ENCODE data around the gene DOK4. TPM values are rescaled to one million over a fixed set of nuclear protein-coding genes. Genes with fewer than 3 reads are reported as not detected.

Gene DOK4
- total RNA-seq, 4 donors from 2014 or later, result 22.8 to 33.1 (median 29.1) TPM

DNA sequence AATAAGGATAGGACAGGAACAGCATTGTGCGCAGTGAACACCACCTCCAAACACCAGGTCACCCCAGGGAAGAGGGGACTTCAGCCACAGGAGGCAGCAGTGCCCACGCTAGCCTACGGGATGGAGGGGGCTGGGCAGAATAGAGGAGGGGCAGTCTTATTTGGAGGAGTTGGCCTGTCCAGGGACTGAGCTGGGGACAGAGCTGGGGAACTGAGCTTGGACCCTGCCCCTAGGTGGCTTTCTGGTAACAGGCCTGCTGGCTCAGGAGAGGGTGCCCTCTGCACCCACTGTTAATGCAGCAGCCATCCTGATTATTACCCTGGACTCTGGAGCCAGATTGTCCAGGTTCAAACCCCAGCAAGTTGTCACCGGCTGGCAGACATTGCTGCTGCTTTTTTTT lies 40.7 kb upstream of the DOK4 start:
- no peak overlapping the region for H3K4me3 ChIP-seq
- H3K9me3 ChIP-seq, result no peaks in the 10 kb centered on the region
- H3K27me3 ChIP-seq, result no peaks in the 10 kb centered on the region
- H3K36me3 ChIP-seq, result peaks cover 0 to 43% (median 0%) of the 10 kb centered on the region in 3 donors
- TF ChIP-seq CTCF (IDR thresholded peaks at IDR 0.05) (no peak), POLR2A (IDR thresholded peaks at IDR 0.05) (no peak), EP300 (IDR thresholded peaks at IDR 0.05) (no peak)
- no peak overlapping the region for H3K27ac ChIP-seq
- 71 to 77% methylated on average over 3 of the region's 4 CpGs for WGBS, 2 donors
- H3K4me1 ChIP-seq, result peaks cover 0 to 26% (median 13%) of the 10 kb centered on the region in 4 donors
- DNase-seq (ENCODE audit: low spot score in 2 of 2), result no peak

DNA sequence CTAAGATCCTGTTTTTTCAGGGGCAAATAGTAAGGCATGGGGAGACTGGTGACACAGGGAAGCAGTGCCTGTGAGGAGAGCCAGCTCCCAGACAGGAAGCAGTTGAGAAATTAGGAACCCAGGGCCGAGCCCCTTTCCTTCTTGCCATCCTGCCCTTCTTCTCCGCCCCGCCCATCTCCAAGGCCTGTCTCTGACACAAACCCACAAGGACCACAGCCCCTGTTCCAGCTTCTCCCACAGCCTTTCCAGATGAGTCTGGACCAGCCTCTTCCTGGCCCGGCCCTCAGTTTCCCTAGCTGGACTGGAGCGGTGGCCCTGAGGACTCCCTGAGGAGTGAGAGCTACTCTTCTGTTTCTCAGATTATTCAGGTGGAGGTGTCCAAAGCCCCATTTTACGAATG lies 40.2 kb upstream of the DOK4 start:
- 78 to 90% methylated on average over 6 of the region's 6 CpGs for WGBS, 2 donors
- DNase-seq (ENCODE audit: low spot score in 2 of 2), result no peak
- H3K36me3 ChIP-seq, result peaks cover 0 to 48% (median 0%) of the 10 kb centered on the region in 3 donors
- no peak overlapping the region for H3K4me3 ChIP-seq
- H3K27ac ChIP-seq, result no peak overlapping the region
- no peaks in the 10 kb centered on the region for H3K27me3 ChIP-seq
- peaks cover 0 to 22% (median 13%) of the 10 kb centered on the region in 4 donors for H3K4me1 ChIP-seq
- TF ChIP-seq CTCF (IDR thresholded peaks at IDR 0.05) (no peak), POLR2A (IDR thresholded peaks at IDR 0.05) (no peak), EP300 (IDR thresholded peaks at IDR 0.05) (no peak)
- no peaks in the 10 kb centered on the region for H3K9me3 ChIP-seq

GRCh38 chr16:57525761-57526160 lies 39.5 kb upstream of the DOK4 start:
- Histone ChIP-seq H3K36me3 (peaks cover 0 to 55% (median 0%) of the 10 kb centered on the region in 3 donors), H3K27me3 (no peaks in the 10 kb centered on the region), H3K27ac (no peak overlapping the region), H3K4me1 (peaks cover 0 to 18% (median 12%) of the 10 kb centered on the region in 4 donors), H3K9me3 (no peaks in the 10 kb centered on the region), H3K4me3 (no peak overlapping the region)
- DNase-seq (ENCODE audit: low spot score in 2 of 2), result no peak
- WGBS, 2 donors, result 80 to 88% methylated on average over 16 to 18 of the region's 18 CpGs
- TF ChIP-seq POLR2A (IDR thresholded peaks at IDR 0.05), result no peak
- TF ChIP-seq EP300 (IDR thresholded peaks at IDR 0.05), result no peak
- TF ChIP-seq CTCF (IDR thresholded peaks at IDR 0.05), result no peak

- no peak for TF ChIP-seq CTCF (IDR thresholded peaks at IDR 0.05)
- TF ChIP-seq EP300 (IDR thresholded peaks at IDR 0.05), result no peak
- no peak for TF ChIP-seq POLR2A (IDR thresholded peaks at IDR 0.05)
- 82 to 83% methylated on average over 8 of the region's 8 CpGs for WGBS, 2 donors
- Histone ChIP-seq H3K27ac (no peak overlapping the region), H3K9me3 (no peaks in the 10 kb centered on the region), H3K36me3 (peaks cover 0 to 67% (median 0%) of the 10 kb centered on the region in 3 donors), H3K4me1 (peaks cover 0 to 7% (median 0%) of the 10 kb centered on the region in 4 donors), H3K27me3 (no peaks in the 10 kb centered on the region), H3K4me3 (no peak overlapping the region)
- DNase-seq (ENCODE audit: low spot score in 2 of 2), result no peak
Observed at GRCh38 chr16:57522960-57523359, 36.7 kb upstream of the DOK4 start.

- Histone ChIP-seq H3K27me3 (no peaks in the 10 kb centered on the region), H3K36me3 (peaks cover 0 to 69% (median 0%) of the 10 kb centered on the region in 3 donors), H3K4me3 (no peak overlapping the region), H3K27ac (peak overlapping the region in 1 of 4 donors; percentile 15), H3K4me1 (peaks cover 0 to 7% (median 0%) of the 10 kb centered on the region in 4 donors), H3K9me3 (no peaks in the 10 kb centered on the region)
- 39 to 40% methylated on average over 10 of the region's 10 CpGs for WGBS, 2 donors
- DNase-seq (ENCODE audit: low spot score in 2 of 2), result peak; percentile 59 to 80
- TF ChIP-seq POLR2A (IDR thresholded peaks at IDR 0.05) (no peak), CTCF (IDR thresholded peaks at IDR 0.05) (peak; percentile 91 to 97 (median 94))
Observed at GRCh38 chr16:57519796-57520360, 33.6 kb upstream of the DOK4 start.

Data from tibial nerve (tissue), 4 donors.